HepG2 (cell line): ENCODE results near the gene TXNRD2. TPM values are rescaled to one million over a fixed set of nuclear protein-coding genes. Genes with fewer than 3 reads are reported as not detected.
A peak's percentile ranks its signal among the peaks of the same experiment; 100 is the strongest.

Experiments
- AGO2 ChIP-seq: fragments of 200-400 bp; formaldehyde crosslinking; optimal IDR thresholded peaks from 2 replicates; pipeline ENCODE3; 2017; ENCODE audit warnings: mild to moderate bottlenecking, low read depth, low read length, moderate library complexity
- BORCS8-MEF2B ChIP-seq: sonication (generic); formaldehyde crosslinking; IDR thresholded peaks from 2 replicates; pipeline ENCODE4 v1.8.0; 2022; ENCODE audit warnings: mild to moderate bottlenecking, missing genetic modification reagents
- HNRNPH1 ChIP-seq: fragments of 200-400 bp; formaldehyde crosslinking; optimal IDR thresholded peaks from 2 replicates; pipeline ENCODE3; 2017; ENCODE audit warnings: mild to moderate bottlenecking, low read depth, low read length
- HNRNPL ChIP-seq: fragments of 200-400 bp; formaldehyde crosslinking; IDR thresholded peaks from 2 replicates; pipeline ENCODE4 v1.6.1; 2017; ENCODE audit warnings: mild to moderate bottlenecking, low read depth, low read length
- HOXA3 ChIP-seq: sonication (generic); formaldehyde crosslinking; IDR thresholded peaks from 2 replicates; pipeline ENCODE4 v1.5.0; 2020; ENCODE audit warnings: missing genetic modification reagents
- MAFG ChIP-seq: sonication (generic); formaldehyde crosslinking; IDR thresholded peaks from 2 replicates; pipeline ENCODE4 v1.5.1; 2020; ENCODE audit warnings: mild to moderate bottlenecking, missing genetic modification reagents
- MIER2 ChIP-seq: IDR thresholded peaks from 2 replicates; pipeline ENCODE4 v1.6.1; 2016; ENCODE audit warnings: missing biosample characterization, missing genetic modification reagents
- RFX1 ChIP-seq: fragments of 450-650 bp; IDR thresholded peaks from 2 replicates; pipeline ENCODE4 v1.6.1; 2017
- RNF2 ChIP-seq: fragments of 450-650 bp; conservative IDR thresholded peaks from 2 replicates; pipeline ENCODE4 v1.6.1; 2016; ENCODE audit warnings: low read depth
- SCMH1 ChIP-seq: sonication (generic); formaldehyde crosslinking; IDR thresholded peaks from 2 replicates; pipeline ENCODE4 v1.9.0; 2021; ENCODE audit warnings: missing genetic modification reagents, mild to moderate bottlenecking, borderline replicate concordance
- SSRP1 ChIP-seq: IDR thresholded peaks from 2 replicates; pipeline ENCODE4 v1.6.1; 2016; ENCODE audit warnings: control low read depth
- TOPORS ChIP-seq: sonication (generic); formaldehyde crosslinking; IDR thresholded peaks from 2 replicates; pipeline ENCODE4 v1.8.0; 2023; ENCODE audit warnings: mild to moderate bottlenecking, missing genetic modification reagents
- ZBTB7A ChIP-seq: sonication (generic); formaldehyde crosslinking; IDR thresholded peaks from 2 replicates; pipeline ENCODE4 v1.8.0; 2022; ENCODE audit warnings: mild to moderate bottlenecking, missing genetic modification reagents
- ZEB1 ChIP-seq: IDR thresholded peaks from 2 replicates; pipeline ENCODE4 v1.6.1; 2012; ENCODE audit warnings: mild to moderate bottlenecking, low read depth, inconsistent platforms; ENCODE audit not compliant: insufficient replicate concordance
- ZNF235 ChIP-seq: sonication (generic); formaldehyde crosslinking; IDR thresholded peaks from 2 replicates; pipeline ENCODE4 v1.8.1; 2023; ENCODE audit warnings: mild to moderate bottlenecking, missing genetic modification reagents, borderline replicate concordance
- ZNF256 ChIP-seq: sonication (generic); formaldehyde crosslinking; conservative IDR thresholded peaks from 2 replicates; pipeline ENCODE4 v1.4.0; 2020; ENCODE audit warnings: missing genetic modification reagents
- ZNF354B ChIP-seq: sonication (generic); formaldehyde crosslinking; IDR thresholded peaks from 2 replicates; pipeline ENCODE4 v1.8.0; 2022; ENCODE audit warnings: mild to moderate bottlenecking, missing genetic modification reagents
- ZNF460 ChIP-seq: sonication (generic); formaldehyde crosslinking; IDR thresholded peaks from 2 replicates; pipeline ENCODE4 v1.5.1; 2020; ENCODE audit warnings: missing genetic modification reagents, mild to moderate bottlenecking, borderline replicate concordance
- ZNF570 ChIP-seq: sonication (generic); formaldehyde crosslinking; IDR thresholded peaks from 2 replicates; pipeline ENCODE4 v1.4.0; 2020; ENCODE audit warnings: mild to moderate bottlenecking, missing genetic modification reagents, borderline replicate concordance
- polyA plus RNA-seq, 8 experiments: library from polyadenylated mRNA; depleted of rRNA in 3 of 8; stranded (reverse) in 7 of 8; unstranded in 1 of 8; fragments of >200 nt; fragmentation: Illumina TruSeq in 4 of 8; extraction: Trizol in 4 of 8; gene quantifications; 2 replicates each; pipeline versions ENCODE4 v1.2.1 to v1.2.3, GENCODE V29; 2011 to 2016; ENCODE audit warnings: low read depth in 4 of 8, missing spikeins in 1 of 8, mixed read lengths in 1 of 8; ENCODE audit not compliant: insufficient read depth in 1 of 8
- total RNA-seq, 5 experiments: library from RNA; depleted of rRNA; stranded (reverse); fragments of >200 nt; fragmentation: Illumina TruSeq; extraction: Trizol; gene quantifications; 2 replicates each; pipeline ENCODE4 v1.2.3, GENCODE V29; 2016; ENCODE audit warnings: low read depth in 1 of 5
- TF ChIP-seq, protein P1 (sequence below): sonication (generic); formaldehyde crosslinking; IDR thresholded peaks from 2 replicates; pipeline ENCODE4 v1.5.1; 2020; ENCODE audit warnings: mild to moderate bottlenecking, missing genetic modification reagents
- TF ChIP-seq, protein P2 (sequence below): sonication (generic); formaldehyde crosslinking; IDR thresholded peaks from 2 replicates; pipeline ENCODE4 v1.5.0; 2020; ENCODE audit warnings: missing genetic modification reagents
- TF ChIP-seq, protein P3 (sequence below), 2 experiments: IDR thresholded peaks; 2 replicates each; pipeline ENCODE4 v1.6.1; 2011 to 2012; ENCODE audit warnings: low read length in 2 of 2, borderline replicate concordance in 1 of 2, low read depth in 1 of 2, mild to moderate bottlenecking in 1 of 2, moderate library complexity in 1 of 2

Gene TXNRD2
- total and polyA plus RNA-seq, 2 of the 13 experiments (the other 11 are each of a cell fraction or from before 2014, with no cell fraction given), result 17.5 to 18.6 TPM

DNA sequence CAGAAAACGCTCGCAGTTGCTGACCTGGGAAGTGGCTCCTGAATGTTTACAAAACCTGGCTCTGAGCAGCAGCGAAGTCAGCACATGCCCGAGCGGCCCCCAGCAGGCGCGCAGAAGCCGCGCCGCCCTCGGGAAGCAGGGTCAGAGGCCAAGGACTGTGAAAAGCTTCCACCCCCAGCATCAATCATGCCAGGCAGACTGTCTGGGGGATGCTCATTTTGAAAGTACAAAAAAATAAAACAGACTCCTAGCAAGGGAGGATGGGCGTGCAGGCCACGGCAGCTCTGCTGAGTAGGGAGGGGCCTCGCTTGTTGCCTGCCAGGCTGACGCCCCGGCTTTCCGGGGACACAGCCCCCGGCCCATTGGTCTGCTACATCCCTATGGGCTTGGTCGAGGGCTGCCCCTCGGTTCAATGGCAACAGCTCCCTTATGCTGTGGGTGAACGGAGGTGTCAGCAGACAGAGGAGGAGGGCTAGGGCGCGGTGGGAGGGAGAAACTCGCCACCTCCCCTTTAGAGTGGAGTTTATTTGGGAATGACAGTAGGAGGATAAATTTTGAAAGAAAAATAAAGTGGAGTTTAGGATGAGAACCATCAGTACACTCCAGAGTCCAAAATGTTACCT, 49.2 kb downstream of the TXNRD2 start (continued):
- TF ChIP-seq, protein P1, sequence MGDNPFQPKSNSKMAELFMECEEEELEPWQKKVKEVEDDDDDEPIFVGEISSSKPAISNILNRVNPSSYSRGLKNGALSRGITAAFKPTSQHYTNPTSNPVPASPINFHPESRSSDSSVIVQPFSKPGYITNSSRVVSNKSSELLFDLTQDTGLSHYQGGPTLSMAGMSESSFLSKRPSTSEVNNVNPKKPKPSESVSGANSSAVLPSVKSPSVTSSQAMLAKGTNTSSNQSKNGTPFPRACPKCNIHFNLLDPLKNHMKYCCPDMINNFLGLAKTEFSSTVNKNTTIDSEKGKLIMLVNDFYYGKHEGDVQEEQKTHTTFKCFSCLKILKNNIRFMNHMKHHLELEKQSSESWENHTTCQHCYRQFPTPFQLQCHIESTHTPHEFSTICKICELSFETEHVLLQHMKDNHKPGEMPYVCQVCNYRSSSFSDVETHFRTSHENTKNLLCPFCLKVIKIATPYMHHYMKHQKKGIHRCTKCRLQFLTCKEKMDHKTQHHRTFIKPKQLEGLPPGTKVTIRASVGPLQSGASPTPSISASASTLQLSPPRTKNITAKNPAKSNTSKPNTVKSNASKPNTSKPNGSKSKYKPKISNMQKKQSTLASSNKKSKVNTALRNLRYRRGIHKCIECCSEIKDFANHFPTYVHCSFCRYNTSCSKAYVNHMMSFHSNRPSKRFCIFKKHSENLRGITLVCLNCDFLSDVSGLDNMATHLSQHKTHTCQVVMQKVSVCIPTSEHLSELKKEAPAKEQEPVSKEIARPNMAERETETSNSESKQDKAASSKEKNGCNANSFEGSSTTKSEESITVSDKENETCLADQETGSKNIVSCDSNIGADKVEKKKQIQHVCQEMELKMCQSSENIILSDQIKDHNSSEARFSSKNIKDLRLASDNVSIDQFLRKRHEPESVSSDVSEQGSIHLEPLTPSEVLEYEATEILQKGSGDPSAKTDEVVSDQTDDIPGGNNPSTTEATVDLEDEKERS (CRISPR knock-in tag), result no peak
- TF ChIP-seq ZNF354B (peak; percentile 56; the same call in 1 of the 2 replicates), SCMH1 (CRISPR knock-in tag) (no peak), ZNF570 (CRISPR knock-in tag) (peak; percentile 86), AGO2 (no peak), HNRNPL (peak; percentile 89), MIER2 (CRISPR knock-in tag) (peak; percentile 70), ZNF235 (peak; percentile 94; the same call in 1 of the 2 replicates), ZNF256 (peak; percentile 98), ZEB1 (no peak), RFX1 (no peak), ZNF460 (CRISPR knock-in tag) (no peak; the same call in 1 of the 2 replicates), ZBTB7A (peak; percentile 93; the same call in 1 of the 2 replicates), HOXA3 (CRISPR knock-in tag) (peak; percentile 91), SSRP1 (CRISPR knock-in tag) (no peak), TOPORS (CRISPR knock-in tag) (peak; percentile 71; the same call in 1 of the 2 replicates), BORCS8-MEF2B (CRISPR knock-in tag) (peak; percentile 98), RNF2 (peak; percentile 98), HNRNPH1 (no peak), MAFG (CRISPR knock-in tag) (no peak)
- TF ChIP-seq, protein P2, sequence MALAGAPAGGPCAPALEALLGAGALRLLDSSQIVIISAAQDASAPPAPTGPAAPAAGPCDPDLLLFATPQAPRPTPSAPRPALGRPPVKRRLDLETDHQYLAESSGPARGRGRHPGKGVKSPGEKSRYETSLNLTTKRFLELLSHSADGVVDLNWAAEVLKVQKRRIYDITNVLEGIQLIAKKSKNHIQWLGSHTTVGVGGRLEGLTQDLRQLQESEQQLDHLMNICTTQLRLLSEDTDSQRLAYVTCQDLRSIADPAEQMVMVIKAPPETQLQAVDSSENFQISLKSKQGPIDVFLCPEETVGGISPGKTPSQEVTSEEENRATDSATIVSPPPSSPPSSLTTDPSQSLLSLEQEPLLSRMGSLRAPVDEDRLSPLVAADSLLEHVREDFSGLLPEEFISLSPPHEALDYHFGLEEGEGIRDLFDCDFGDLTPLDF (CRISPR knock-in tag), result peak; percentile 86
- TF ChIP-seq, protein P3, sequence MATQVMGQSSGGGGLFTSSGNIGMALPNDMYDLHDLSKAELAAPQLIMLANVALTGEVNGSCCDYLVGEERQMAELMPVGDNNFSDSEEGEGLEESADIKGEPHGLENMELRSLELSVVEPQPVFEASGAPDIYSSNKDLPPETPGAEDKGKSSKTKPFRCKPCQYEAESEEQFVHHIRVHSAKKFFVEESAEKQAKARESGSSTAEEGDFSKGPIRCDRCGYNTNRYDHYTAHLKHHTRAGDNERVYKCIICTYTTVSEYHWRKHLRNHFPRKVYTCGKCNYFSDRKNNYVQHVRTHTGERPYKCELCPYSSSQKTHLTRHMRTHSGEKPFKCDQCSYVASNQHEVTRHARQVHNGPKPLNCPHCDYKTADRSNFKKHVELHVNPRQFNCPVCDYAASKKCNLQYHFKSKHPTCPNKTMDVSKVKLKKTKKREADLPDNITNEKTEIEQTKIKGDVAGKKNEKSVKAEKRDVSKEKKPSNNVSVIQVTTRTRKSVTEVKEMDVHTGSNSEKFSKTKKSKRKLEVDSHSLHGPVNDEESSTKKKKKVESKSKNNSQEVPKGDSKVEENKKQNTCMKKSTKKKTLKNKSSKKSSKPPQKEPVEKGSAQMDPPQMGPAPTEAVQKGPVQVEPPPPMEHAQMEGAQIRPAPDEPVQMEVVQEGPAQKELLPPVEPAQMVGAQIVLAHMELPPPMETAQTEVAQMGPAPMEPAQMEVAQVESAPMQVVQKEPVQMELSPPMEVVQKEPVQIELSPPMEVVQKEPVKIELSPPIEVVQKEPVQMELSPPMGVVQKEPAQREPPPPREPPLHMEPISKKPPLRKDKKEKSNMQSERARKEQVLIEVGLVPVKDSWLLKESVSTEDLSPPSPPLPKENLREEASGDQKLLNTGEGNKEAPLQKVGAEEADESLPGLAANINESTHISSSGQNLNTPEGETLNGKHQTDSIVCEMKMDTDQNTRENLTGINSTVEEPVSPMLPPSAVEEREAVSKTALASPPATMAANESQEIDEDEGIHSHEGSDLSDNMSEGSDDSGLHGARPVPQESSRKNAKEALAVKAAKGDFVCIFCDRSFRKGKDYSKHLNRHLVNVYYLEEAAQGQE (IDR thresholded peaks at IDR 0.05; ENCODE audit: borderline replicate concordance in 1 of 2, low read depth in 1 of 2, low read length in 2 of 2), result no peak
